HG02588 (cell line): Measurements from ENCODE around the gene PPP1R13L.
"Not testable (repeated sequence)": the region's sequence is repeated elsewhere in the genome, so short reads cannot be mapped to it uniquely, and the experiment has no call there.

Experiments
- ATAC-seq: cut with Tn5 transposase; IDR thresholded peaks from one replicate; pipeline ENCODE4 v1.9.1; 2021; ENCODE audit warnings: mild to moderate bottlenecking, moderate library complexity; ENCODE audit not compliant: unreplicated experiment

The PPP1R13L gene

DNA sequence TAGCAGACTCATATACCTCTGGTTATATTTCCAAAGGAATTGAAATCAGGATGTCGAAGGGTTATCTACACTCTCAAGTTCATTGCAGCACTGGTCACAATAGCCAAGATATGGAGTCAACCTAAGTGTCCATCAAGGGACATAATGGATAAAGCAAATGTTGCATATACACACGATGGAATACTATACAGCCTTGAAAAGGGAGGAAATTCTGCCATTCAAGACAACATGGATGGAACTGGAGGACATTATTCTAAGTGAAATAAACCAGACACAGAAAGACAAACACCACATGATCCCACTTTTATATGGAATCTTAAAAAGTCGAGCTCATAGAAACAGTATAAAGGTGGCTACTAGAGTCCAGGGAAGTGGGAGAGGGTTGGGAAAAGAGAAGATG is 32.5 kb upstream of the PPP1R13L start:
- ATAC-seq, result no peak

DNA sequence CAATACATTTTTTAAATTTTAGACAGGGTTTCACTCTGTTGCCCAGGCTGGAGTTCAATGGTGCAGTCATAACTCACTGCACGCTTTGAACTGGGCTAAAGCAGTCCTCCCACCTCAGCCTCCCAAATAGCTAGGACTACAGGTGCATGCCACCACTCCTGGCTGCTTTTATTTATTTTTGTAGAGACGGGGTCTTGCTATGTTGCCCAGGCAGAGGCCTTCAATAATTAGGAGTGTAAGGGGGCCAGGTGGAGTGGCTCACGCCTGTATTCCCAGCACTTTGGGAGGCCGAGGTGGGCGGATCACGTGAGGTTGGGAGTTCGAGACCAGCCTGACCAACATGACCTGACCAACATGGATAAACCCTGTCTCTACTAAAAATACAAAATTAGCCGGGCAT is 27.7 kb upstream of the PPP1R13L start:
- not testable (repeated sequence) for ATAC-seq

DNA sequence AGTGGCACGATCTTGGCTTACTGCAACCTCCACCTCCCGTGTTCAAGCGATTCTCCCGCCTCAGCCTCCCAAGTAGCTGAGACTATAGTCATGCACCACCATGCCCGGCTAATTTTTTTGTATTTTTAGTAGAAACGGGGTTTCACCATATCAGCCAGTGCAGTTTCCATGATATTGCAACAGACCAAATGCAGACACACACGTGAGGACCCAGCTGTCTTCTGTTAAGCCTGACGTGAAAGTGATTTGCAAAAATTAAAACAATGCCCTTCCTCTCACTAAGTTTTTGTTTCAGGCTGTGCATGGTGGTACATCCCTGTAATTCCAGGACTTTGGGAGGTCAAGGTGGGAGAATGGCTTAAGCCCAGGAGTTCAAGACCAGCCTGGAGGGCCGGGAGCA is 26.1 kb upstream of the PPP1R13L start:
- not testable (repeated sequence) for ATAC-seq

GRCh38 chr19:45429896-45430295 is 25.0 kb upstream of the PPP1R13L start:
- not testable (repeated sequence) for ATAC-seq

DNA sequence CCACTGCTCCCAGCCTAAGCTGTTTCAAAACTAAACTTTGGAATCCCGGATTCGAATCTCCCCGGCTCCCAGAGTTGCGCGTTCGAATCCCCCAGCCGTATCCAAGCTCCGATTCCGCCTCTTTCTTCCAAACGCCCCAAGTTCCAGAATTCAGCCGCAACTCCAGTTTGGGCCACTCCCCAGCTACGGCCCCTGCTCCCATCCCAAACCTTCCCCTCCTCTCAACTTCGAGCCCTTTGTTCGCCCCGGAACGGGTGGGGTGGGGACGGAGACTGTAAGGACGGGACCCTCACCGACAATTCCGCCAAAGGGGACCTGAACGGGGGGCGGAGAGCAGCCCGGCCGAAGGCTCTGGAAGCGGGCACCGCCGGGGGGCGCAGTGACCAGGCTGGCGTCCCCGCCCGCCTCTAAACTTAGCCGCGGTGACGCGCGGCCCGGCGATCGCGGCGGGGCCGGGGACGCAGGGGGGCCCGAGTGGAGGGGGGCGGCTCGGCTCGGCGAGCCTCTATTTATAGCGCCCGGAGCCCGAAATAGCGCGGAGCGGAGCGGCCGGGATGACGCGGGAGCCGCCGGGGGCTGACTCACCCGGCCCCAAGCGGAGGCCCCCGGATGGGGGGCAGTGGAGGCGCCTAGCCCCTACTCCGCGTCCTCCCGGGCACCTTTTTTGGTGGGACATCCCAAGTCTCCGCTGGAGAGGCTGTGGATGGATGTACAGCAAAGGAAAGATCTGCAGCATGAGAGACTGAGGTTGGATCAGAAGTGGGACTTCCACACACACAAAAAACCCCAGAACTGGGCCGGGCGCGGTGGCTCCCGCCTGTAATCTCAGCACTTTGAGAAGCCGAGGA is 23.7 kb upstream of the PPP1R13L start:
- ATAC-seq, result no peak

DNA sequence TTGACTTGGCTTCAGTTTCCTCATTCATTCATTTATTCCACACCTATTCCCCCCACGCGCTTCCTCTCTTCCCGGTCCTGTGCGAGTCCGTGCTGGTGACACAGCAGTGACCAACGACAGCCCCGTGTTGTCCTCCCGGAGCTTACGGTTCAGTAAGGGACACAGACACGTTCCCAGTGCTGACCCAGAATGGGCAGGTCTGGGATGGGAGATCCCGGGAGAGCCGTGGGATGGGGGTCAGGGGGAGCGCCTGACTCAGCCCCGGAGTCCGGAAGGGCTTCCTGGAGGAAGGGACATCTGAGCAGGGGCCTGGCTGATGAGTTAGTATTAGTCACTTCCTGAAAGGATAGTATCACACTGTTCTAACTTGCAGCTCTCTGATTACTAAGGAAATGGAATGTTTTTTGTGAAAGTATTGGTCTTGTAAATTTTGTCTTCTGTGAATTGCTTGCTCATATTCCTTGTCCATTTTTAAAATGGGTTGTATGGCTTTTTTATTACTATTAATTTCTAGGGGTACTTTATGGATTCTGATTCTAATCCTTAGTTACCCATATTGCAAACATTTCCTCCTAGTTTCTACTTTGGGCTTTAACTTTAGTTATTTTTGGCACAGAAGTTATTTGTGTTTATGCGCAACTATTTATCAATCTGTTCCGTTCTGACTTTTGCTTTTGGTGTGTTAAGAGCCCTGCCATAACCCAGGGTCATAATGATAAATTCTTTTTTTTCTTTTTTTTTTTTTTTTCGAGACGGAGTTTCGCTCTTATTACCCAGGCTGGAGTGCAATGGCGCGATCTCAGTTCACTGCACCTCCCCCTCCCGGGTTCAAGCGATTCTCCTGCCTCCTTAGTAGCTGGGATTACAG is 19.6 kb upstream of the PPP1R13L start:
- no peak for ATAC-seq

GRCh38 chr19:45423589-45424190 is 18.8 kb upstream of the PPP1R13L start, which contains the start of gene ERCC1:
Gene ERCC1, minus strand, starts transcription at chr19:45423917. Its CDS starts 543 bp downstream, at chr19:45423374.
- ATAC-seq, result peak; percentile 57

DNA sequence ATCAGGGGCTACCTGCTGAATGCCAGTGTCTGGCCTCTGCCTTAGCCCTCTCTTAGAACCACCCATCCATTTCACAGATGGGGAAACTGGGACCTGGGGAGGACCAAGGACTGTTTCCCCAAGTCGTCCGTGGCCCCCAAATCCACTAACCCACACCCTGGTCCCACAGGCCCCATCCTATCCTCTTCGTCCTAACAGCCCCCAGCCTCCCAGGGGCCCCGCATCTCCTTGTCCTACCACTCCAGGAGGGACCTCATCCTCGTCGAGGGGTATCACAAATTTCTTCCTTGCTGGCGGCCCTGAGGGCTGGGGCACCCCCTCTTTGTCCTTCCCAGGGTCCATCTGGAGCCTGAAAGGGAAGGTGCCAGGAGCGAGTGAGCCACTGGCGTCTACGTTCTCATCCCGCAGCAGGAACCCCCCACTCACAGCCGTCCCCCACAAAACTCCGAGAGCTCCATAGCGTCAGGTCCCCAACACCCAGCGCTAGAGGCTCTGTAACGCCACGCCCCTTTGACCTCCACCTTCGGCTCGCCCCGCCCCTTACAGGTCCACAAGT is 18.2 kb upstream of the PPP1R13L start:
- ATAC-seq, result no peak

DNA sequence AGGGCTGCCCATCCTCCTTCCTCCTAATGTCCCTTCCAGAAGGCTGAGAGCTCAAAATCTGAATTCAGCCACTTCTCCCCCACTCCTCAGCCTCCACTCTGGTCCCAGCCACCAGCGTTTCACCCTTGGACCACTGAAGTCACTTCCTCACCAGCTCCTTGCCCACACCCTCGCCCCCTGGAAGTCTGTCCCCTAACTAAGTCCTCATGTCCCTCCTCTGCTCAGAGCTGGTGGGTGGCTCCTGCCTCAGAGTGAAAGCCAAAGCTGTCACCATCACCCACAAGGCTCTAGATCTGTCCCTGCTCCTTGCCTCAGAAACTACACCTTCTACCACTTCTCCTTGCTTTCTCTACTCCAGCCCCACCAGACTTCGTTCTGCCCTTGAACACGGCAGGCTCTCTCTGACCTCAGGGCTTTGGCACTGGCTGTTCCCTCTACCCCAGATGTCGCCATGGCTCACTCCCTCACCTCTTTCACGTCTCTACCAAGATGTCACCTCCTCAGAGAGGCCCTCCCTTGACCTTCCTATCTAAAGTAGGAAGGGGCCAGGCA is 17.2 kb upstream of the PPP1R13L start:
- ATAC-seq, result no peak

- no peak for ATAC-seq
Observed at GRCh38 chr19:45420871-45421270, 16.0 kb upstream of the PPP1R13L start.

DNA sequence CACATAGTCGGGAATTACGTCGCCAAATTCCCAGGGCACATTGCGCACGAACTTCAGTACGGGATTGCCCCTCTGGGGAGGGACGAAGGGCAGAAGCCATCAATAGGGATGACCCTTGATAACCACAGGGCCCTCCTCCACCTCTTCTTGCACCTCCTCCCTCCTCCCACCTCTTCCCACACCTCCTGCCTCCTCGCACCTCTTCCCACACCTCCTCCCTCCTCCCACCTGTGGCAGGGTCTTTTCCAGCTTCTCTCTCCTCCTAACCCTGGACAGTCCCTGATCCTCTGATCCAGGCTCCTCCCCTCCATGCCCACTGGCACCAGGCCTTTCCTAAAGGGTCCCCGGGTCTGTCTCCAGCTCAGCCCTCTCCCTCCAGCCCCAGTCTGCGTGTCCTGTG is 15.5 kb upstream of the PPP1R13L start:
- no peak for ATAC-seq

DNA sequence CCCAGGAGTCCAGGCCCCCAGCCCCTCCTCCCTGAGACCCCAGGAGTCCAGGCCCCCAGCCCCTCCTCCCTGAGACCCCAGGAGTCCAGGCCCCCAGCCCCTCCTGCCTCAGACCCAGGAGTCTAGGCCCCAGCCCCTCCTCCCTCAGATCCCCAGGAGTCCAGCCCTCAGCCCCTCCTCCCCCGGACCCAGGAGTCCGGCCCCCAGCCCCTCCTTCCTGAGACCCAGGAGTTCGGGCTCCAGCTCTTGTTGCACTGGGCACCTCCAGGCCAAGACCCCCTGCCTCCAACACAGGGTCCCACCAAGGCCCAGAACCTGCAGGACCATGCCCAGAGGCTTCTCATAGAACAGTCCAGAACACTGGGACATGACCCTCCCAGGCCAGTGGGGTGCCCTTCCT is 15.0 kb upstream of the PPP1R13L start:
- no peak for ATAC-seq

DNA sequence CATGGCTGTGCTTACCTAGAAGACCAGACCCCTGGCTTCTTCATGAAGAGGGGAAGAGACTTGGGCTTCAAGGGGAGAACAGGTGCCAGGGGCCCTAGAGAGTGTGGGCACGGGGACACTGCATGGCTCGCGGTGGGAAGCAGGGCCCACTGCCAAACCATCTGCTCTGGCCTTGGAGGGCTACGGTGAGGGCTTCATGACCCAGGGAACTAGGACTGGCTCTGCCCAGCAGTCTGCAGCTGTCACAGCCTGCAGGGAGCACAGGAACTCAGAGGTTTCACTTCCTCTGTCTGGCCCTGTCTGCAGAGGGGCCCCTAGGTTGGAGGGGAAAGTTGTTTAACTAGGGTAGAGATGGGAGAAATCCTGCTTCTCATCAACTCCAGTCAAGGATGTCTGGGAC is 14.5 kb upstream of the PPP1R13L start:
- peak; percentile 43 for ATAC-seq

- no peak for ATAC-seq
Observed at GRCh38 chr19:45418802-45419201, 13.9 kb upstream of the PPP1R13L start.

DNA sequence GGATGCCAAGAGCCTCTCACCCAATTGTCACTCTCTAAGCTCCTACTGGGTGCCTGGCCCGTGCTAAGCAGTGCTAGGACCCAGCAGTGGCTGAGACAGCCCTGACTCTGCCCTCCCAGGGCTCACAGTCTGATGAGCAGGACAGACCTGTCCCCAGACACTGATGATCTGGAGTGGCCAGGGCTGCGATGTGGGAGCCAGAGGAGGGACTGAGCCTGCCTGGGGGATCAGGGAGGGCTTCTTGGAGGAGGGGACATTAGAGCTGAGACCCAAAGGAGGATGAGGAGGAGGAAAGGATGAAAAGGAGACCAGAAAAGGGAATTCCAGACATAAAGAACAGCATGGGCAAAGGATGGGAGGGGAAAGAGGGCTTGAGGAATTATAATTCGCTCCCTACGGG is 12.3 kb upstream of the PPP1R13L start:
- no peak for ATAC-seq

DNA sequence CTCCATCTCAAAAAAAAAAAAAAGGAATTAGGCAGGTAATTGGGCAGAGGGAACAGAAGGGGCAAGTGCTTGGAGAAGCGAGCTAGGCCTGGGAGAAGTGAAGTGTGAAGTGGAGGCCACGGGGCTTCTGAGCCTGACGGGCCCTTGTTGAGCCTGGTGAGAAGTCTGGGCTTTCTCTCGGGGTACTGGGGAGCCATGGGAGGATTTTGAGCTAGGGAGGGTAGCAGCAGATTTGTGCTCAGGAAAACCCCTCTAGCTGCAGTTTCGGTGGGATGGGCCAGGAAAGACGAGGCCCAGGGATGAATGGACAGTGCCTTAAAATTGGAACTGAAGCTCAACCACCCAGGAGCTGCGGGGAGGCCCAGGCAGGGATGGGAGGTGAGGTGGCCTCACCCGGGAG is 9.6 kb upstream of the PPP1R13L start:
- ATAC-seq, result no peak

GRCh38 chr19:45413497-45413896 is 8.6 kb upstream of the PPP1R13L start:
- ATAC-seq, result no peak

DNA sequence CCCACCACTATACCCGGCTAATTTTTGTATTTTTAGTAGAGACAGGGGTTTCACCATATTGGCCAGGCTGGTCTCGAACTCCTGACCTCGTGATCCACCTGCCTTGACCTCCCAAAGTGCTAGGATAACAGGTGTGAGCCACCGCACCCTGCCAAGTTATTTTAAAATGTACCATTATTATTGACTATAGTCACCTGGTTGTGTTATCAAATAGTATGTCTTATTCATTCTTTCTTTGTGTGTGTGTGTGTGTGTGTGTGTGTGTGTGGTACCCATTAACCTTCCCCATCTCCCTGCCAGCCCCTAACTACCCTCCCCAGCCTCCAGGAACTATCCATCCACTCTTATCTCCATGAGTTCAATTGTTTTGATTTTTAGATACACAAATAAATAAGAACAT is 5.5 kb upstream of the PPP1R13L start:
- not testable (repeated sequence) for ATAC-seq

GRCh38 chr19:45409557-45409920 is 4.7 kb upstream of the PPP1R13L start:
- no peak for ATAC-seq

DNA sequence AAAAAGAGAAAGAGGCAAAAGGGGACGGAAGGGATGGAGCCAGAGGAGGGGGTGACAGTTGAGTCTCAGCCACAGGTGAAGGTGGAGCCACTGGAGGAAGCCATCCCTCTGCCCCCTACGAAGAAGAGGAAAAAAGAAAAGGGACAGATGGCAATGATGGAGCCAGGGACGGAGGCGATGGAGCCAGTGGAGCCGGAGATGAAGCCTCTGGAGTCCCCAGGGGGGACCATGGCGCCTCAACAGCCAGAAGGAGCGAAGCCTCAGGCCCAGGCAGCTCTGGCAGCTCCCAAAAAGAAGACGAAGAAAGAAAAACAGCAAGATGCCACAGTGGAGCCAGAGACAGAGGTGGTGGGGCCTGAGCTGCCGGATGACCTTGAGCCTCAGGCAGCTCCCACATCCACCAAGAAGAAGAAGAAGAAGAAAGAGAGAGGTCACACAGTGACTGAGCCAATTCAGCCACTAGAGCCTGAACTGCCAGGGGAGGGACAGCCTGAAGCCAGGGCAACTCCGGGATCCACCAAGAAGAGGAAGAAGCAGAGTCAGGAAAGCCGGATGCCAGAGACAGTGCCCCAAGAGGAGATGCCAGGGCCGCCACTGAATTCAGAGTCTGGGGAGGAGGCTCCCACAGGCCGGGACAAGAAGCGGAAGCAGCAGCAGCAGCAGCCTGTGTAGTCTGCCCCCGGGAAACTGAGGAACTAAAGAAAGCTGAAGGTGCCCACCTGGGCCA is 4.1 kb upstream of the PPP1R13L start:
- ATAC-seq, result no peak
